SK-N-SH (cell line): ENCODE data around the gene IQGAP2. TPM values are rescaled to one million over a fixed set of nuclear protein-coding genes. Genes with fewer than 3 reads are reported as not detected.

Experiments
- CTCF ChIA-PET: fragments of 300-600, 350-600 bp; formaldehyde crosslinking; extraction: SDS; loops from one replicate; lab custom pipeline; 2021; lab: Yijun Ruan, JAX
- POLR2A ChIA-PET: fragments of 350-600 bp; sonication (Branson Sonifier 250); formaldehyde crosslinking; extraction: SDS; loops from one replicate; lab custom pipeline; 2020; ENCODE audit warnings: antibody characterized with exemption, inconsistent platforms; lab: Yijun Ruan, JAX
- DNase-seq: peaks from one replicate; pipeline ENCODE4 v3.0.0; 2012
- H2AFZ ChIP-seq: fragments of 200-600 bp; sonication (generic); 2 replicates; pipeline ENCODE4 v1.8.1; 2016; ENCODE audit warnings: antibody characterized with exemption, mild to moderate bottlenecking, low read depth
- H3F3A ChIP-seq: fragments of 200-600 bp; sonication (generic); replicated peaks from 2 replicates; pipeline ENCODE3; 2016; ENCODE audit warnings: antibody characterized with exemption, mild to moderate bottlenecking; ENCODE audit not compliant: insufficient read depth
- H3K27ac ChIP-seq, 2 experiments: fragments of 200-500 bp in 1 of 2; fragments of 200-600 bp in 1 of 2; sonication (Bioruptor generic) in 1 of 2; sonication (generic), shearing (Covaris generic) in 1 of 2; 2 replicates each; pipeline versions ENCODE4 v1.5.1 to v1.6.1; 2014 to 2016; ENCODE audit warnings: low read depth in 2 of 2, inconsistent platforms in 1 of 2, low read length in 1 of 2, mild to moderate bottlenecking in 1 of 2, mixed read lengths in 1 of 2
- H3K27me3 ChIP-seq: fragments of 200-600 bp; sonication (generic), shearing (Covaris generic); 2 replicates; pipeline ENCODE4 v1.6.1; 2016; ENCODE audit warnings: mixed run types; ENCODE audit not compliant: insufficient read depth
- H3K36me3 ChIP-seq, 2 experiments: fragments of 200-500 bp in 1 of 2; fragments of 200-600 bp in 1 of 2; sonication (Bioruptor generic) in 1 of 2; sonication (generic) in 1 of 2; replicated peaks in 1 of 2; 2 replicates each; pipeline versions ENCODE3 to v1.5.1; 2014 to 2016; ENCODE audit warnings: low read length in 1 of 2, mild to moderate bottlenecking in 1 of 2; ENCODE audit not compliant: insufficient read depth in 2 of 2, control insufficient read depth in 1 of 2
- H3K4me1 ChIP-seq, 2 experiments: fragments of 200-500 bp in 1 of 2; fragments of 200-600 bp in 1 of 2; sonication (Bioruptor generic) in 1 of 2; sonication (generic), shearing (Covaris generic) in 1 of 2; 2 replicates each; pipeline versions ENCODE4 v1.5.1 to v1.6.1; 2014 to 2016; ENCODE audit warnings: low read depth in 1 of 2, low read length in 1 of 2, mixed run types in 1 of 2; ENCODE audit not compliant: insufficient read depth in 2 of 2, control insufficient read depth in 1 of 2
- H3K4me2 ChIP-seq: fragments of 200-600 bp; sonication (generic), shearing (Covaris generic); 2 replicates; pipeline ENCODE4 v1.6.1; 2017; ENCODE audit warnings: mixed run types
- H3K4me3 ChIP-seq, 2 experiments: fragments of 200-500 bp in 1 of 2; fragments of 200-600 bp in 1 of 2; sonication (Bioruptor generic) in 1 of 2; sonication (generic), shearing (Covaris generic) in 1 of 2; 2 replicates each; pipeline versions ENCODE4 v1.5.1 to v1.8.1; 2014 to 2016; ENCODE audit warnings: low read depth in 2 of 2, inconsistent platforms in 1 of 2, low read length in 1 of 2, mild to moderate bottlenecking in 1 of 2, mixed read lengths in 1 of 2, moderate library complexity in 1 of 2
- H3K79me2 ChIP-seq: fragments of 200-600 bp; sonication (generic); 2 replicates; pipeline ENCODE4 v1.8.1; 2017; ENCODE audit warnings: mild to moderate bottlenecking; ENCODE audit not compliant: insufficient read depth
- H3K9ac ChIP-seq: fragments of 200-600 bp; sonication (generic); 2 replicates; pipeline ENCODE4 v1.6.1; 2017; ENCODE audit warnings: mixed run types
- H3K9me2 ChIP-seq: fragments of 200-600 bp; sonication (generic); 2 replicates; pipeline ENCODE4 v1.6.1; 2017; ENCODE audit warnings: mixed run types
- H3K9me3 ChIP-seq: fragments of 200-600 bp; sonication (generic); 2 replicates; pipeline ENCODE4 v1.6.1; 2017; ENCODE audit warnings: mixed run types, mild to moderate bottlenecking, moderate library complexity
- H4K20me1 ChIP-seq: fragments of 200-600 bp; sonication (generic); 2 replicates; pipeline ENCODE4 v1.6.1; 2017; ENCODE audit warnings: mild to moderate bottlenecking, mixed run types; ENCODE audit not compliant: insufficient read depth
- ELF1 ChIP-seq: IDR thresholded peaks from 2 replicates; pipeline ENCODE4 v1.4.0; 2012
- EP300 ChIP-seq, 2 experiments: IDR thresholded peaks; 2 replicates each; pipeline versions ENCODE4 v1.4.0 to v1.6.1; 2012; ENCODE audit warnings: borderline replicate concordance in 1 of 2, low read depth in 1 of 2, low read length in 1 of 2
- EZH2phosphoT487 ChIP-seq: fragments of 200-600 bp; sonication (generic); IDR thresholded peaks from 2 replicates; pipeline ENCODE4 v1.6.1; 2017; ENCODE audit warnings: low read depth, mixed run types, mild to moderate bottlenecking, antibody characterized with exemption, moderate library complexity, borderline replicate concordance
- GABPA ChIP-seq: IDR thresholded peaks from 2 replicates; pipeline ENCODE4 v1.4.0; 2012; ENCODE audit warnings: low read depth, mild to moderate bottlenecking
- JUND ChIP-seq: IDR thresholded peaks from 2 replicates; pipeline ENCODE4 v1.4.0; 2012
- NFIC ChIP-seq: IDR thresholded peaks from 2 replicates; pipeline ENCODE4 v1.4.0; 2012; ENCODE audit warnings: borderline replicate concordance
- NRF1 ChIP-seq: IDR thresholded peaks from 2 replicates; pipeline ENCODE4 v1.6.1; 2012; ENCODE audit warnings: low read depth, mild to moderate bottlenecking, low read length
- POLR2AphosphoS5 ChIP-seq: IDR thresholded peaks from 2 replicates; pipeline ENCODE4 v1.6.1; 2012; ENCODE audit warnings: low read depth, low read length
- RAD21 ChIP-seq: IDR thresholded peaks from 2 replicates; pipeline ENCODE4 v1.6.1; 2012; ENCODE audit warnings: mild to moderate bottlenecking, low read length
- RCOR1 ChIP-seq: fragments of 150-350 bp; IDR thresholded peaks from 2 replicates; pipeline ENCODE4 v1.6.1; 2017; ENCODE audit warnings: antibody characterized with exemption, low read length
- RFX5 ChIP-seq: IDR thresholded peaks from 2 replicates; pipeline ENCODE4 v1.6.1; 2012; ENCODE audit warnings: mild to moderate bottlenecking, improper control_type of control experiment, low read length
- SIN3A ChIP-seq: IDR thresholded peaks from 2 replicates; pipeline ENCODE4 v1.6.1; 2012; ENCODE audit warnings: low read depth, mild to moderate bottlenecking, low read length, moderate library complexity, borderline replicate concordance
- WGBS: methylation state at CpG from one replicate; pipeline ENCODE4 v1.1.6; 2017; ENCODE audit warnings: low lambda C conversion rate; 5-methylcytosine and 5-hydroxymethylcytosine counted together
- polyA plus RNA-seq, 3 experiments: library from polyadenylated mRNA; depleted of rRNA; stranded (reverse); fragments of >200 nt; gene quantifications; 2 replicates each; pipeline ENCODE4 v1.2.3, GENCODE V29; 2012
- TF ChIP-seq, protein P1 (sequence below): IDR thresholded peaks from 2 replicates; pipeline ENCODE4 v1.4.0; 2012; ENCODE audit warnings: low read depth
- TF ChIP-seq, protein P2 (sequence below): fragments of 150-350 bp; IDR thresholded peaks from 2 replicates; pipeline ENCODE4 v1.6.1; 2017; ENCODE audit warnings: antibody characterized with exemption, low read length, low read depth, borderline replicate concordance
- TF ChIP-seq, protein P3 (sequence below): fragments of 200-600 bp; sonication (generic); IDR thresholded peaks from 2 replicates; pipeline ENCODE4 v1.6.1; 2017; ENCODE audit warnings: antibody characterized with exemption, mild to moderate bottlenecking, moderate library complexity

IQGAP2 gene
- polyA plus RNA-seq, 1 of the 3 experiments (the other 2 are of a cell fraction) = 2.1 TPM

DNA sequence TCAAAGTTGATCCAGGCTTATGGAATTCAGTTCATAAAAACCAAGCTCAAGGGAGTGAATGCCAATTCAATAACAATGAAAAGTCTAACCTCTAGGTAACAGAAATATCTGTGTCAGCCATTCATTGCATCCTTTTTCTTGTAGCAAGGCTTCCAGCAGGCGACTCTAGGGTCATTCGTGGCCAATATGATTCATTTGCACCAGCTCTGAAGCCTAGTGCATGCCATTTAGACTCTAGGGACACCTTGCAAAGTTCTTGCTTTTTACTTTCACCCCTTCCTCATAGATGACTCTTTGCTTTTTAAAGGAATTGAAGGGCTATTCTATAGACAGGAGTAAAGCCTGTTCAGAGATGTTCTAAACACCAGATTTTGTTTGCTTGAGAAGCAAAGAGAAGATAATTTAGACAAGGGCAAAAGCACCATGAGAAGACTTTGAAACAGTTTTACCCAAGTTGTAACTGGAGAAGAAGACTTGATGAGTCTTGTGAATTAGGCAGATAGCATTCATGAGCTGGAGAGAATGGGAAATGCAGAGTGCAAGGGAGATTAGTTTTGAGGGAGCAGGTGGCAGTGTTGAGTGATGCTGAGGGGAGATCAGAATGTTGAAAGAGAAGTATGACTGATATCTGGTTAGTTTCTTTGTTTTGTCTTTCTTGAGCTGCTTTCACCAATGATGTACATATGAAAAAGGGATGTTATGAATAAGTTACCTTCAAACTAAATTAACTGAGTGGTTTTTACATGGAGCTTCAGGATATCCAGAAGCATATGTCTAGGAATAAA is 125.7 kb downstream of the IQGAP2 start:
- 91% methylated on average over 2 of the region's 2 CpGs for WGBS
- TF ChIP-seq RCOR1 (no peak), NRF1 (no peak), NFIC (no peak), JUND (no peak), RFX5 (no peak), GABPA (no peak), EZH2phosphoT487 (no peak), RAD21 (no peak), POLR2AphosphoS5 (no peak), ELF1 (no peak), SIN3A (no peak), EP300 (IDR thresholded peaks at IDR 0.05; ENCODE audit: borderline replicate concordance in 1 of 2, low read depth in 1 of 2, low read length in 1 of 2) (no peak)
- TF ChIP-seq, protein P1, sequence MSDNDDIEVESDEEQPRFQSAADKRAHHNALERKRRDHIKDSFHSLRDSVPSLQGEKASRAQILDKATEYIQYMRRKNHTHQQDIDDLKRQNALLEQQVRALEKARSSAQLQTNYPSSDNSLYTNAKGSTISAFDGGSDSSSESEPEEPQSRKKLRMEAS = no peak
- TF ChIP-seq, protein P2, sequence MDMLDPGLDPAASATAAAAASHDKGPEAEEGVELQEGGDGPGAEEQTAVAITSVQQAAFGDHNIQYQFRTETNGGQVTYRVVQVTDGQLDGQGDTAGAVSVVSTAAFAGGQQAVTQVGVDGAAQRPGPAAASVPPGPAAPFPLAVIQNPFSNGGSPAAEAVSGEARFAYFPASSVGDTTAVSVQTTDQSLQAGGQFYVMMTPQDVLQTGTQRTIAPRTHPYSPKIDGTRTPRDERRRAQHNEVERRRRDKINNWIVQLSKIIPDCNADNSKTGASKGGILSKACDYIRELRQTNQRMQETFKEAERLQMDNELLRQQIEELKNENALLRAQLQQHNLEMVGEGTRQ = no peak
- TF ChIP-seq, protein P3, sequence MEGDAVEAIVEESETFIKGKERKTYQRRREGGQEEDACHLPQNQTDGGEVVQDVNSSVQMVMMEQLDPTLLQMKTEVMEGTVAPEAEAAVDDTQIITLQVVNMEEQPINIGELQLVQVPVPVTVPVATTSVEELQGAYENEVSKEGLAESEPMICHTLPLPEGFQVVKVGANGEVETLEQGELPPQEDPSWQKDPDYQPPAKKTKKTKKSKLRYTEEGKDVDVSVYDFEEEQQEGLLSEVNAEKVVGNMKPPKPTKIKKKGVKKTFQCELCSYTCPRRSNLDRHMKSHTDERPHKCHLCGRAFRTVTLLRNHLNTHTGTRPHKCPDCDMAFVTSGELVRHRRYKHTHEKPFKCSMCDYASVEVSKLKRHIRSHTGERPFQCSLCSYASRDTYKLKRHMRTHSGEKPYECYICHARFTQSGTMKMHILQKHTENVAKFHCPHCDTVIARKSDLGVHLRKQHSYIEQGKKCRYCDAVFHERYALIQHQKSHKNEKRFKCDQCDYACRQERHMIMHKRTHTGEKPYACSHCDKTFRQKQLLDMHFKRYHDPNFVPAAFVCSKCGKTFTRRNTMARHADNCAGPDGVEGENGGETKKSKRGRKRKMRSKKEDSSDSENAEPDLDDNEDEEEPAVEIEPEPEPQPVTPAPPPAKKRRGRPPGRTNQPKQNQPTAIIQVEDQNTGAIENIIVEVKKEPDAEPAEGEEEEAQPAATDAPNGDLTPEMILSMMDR = no peak
- Histone ChIP-seq H3K36me3 (no peaks in the 10 kb centered on the region), H3K4me3 (no peak overlapping the region), H3K27ac (peak overlapping the region; percentile 78 to 89; a peak in 3 of 4 replicates), H3K9ac (no peak overlapping the region), H3K9me3 (no peaks in the 10 kb centered on the region), H3K4me1 (peaks cover 24 to 35% of the 10 kb centered on the region in 2 experiments; a peak in 3 of 4 replicates), H4K20me1 (no peaks in the 10 kb centered on the region), H3K27me3 (no peaks in the 10 kb centered on the region), H2AFZ (no peak overlapping the region), H3K79me2 (no peaks in the 10 kb centered on the region), H3F3A (peaks cover 27% of the 10 kb centered on the region), H3K9me2 (no peaks in the 10 kb centered on the region), H3K4me2 (no peak overlapping the region)
- CTCF ChIA-PET = interaction anchor here (1.3 kb wide), 1 partner anchor 49 kb away, joined by 3 read pairs; no protein-coding TSS in a partner anchor
- POLR2A ChIA-PET = interaction anchor here (0.5 kb wide), 1 partner anchor 1811 kb away, joined by 3 read pairs; no protein-coding TSS in a partner anchor
- DNase-seq = no peak
